ENCODE measurements around the gene ZNF407. TPM values are rescaled to one million over a fixed set of nuclear protein-coding genes. Genes with fewer than 3 reads are reported as not detected.

ZNF407 gene
- total RNA-seq, 1 donor from 2014 or later: 10.6 TPM

DNA sequence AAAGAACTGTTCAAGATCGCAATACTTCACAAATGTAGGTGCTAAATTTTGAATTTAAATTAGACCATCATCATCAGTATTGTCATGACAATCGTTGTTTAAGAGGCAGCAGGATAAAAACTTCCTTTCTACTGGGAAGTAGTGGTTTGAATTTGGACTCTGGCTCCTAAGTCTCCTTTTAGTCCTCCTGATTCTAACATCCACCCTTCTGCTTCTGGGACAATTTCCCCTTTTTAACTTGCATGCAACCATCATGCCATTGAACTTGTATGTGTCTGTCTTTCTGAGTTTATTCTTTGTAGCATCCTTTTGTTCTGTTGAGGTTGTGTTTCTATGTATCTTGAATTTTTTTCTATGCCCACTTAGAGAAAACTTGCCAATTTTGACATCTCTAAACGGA is 361.5 kb downstream of the ZNF407 start:
- Histone ChIP-seq H3K27me3 (ENCODE audit: low read depth) (no peaks in the 10 kb centered on the region), H3K4me3 (no peak overlapping the region), H3K36me3 (peaks cover 7% of the 10 kb centered on the region), H3K27ac (replicated peaks) (no peak overlapping the region), H3K9me3 (replicated peaks) (no peaks in the 10 kb centered on the region), H3K4me1 (peaks cover 12% of the 10 kb centered on the region)
- TF ChIP-seq, protein P1, sequence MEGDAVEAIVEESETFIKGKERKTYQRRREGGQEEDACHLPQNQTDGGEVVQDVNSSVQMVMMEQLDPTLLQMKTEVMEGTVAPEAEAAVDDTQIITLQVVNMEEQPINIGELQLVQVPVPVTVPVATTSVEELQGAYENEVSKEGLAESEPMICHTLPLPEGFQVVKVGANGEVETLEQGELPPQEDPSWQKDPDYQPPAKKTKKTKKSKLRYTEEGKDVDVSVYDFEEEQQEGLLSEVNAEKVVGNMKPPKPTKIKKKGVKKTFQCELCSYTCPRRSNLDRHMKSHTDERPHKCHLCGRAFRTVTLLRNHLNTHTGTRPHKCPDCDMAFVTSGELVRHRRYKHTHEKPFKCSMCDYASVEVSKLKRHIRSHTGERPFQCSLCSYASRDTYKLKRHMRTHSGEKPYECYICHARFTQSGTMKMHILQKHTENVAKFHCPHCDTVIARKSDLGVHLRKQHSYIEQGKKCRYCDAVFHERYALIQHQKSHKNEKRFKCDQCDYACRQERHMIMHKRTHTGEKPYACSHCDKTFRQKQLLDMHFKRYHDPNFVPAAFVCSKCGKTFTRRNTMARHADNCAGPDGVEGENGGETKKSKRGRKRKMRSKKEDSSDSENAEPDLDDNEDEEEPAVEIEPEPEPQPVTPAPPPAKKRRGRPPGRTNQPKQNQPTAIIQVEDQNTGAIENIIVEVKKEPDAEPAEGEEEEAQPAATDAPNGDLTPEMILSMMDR (IDR thresholded peaks at IDR 0.05; ENCODE audit: borderline replicate concordance): no peak
- DNase-seq: no peak
- intact Hi-C loops (cut with micrococcal nuclease): no loop called here

DNA sequence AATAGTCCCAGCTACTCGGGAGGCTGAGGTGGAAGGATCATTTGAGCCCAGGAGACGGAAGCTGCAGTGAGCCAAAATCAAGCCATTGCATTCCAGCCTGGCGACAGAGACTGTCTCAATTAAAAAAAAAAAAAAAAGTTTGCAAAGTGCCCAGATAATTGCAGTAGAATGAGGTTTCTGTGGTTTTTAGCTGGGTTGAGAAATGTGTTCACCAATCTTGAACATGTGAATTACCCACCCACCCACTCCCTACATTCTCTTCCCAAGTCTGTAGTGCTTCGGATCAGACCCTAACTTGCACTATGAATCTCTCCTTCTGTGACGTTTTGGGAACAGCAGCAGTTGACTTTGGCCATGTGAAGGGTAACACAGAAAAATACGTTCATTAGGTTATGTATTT is 363.9 kb downstream of the ZNF407 start:
- peaks cover 7% of the 10 kb centered on the region for H3K36me3 ChIP-seq
- H3K27ac ChIP-seq (replicated peaks): no peak overlapping the region
- peaks cover 14% of the 10 kb centered on the region for H3K9me3 ChIP-seq (replicated peaks)
- TF ChIP-seq, protein P1 (IDR thresholded peaks at IDR 0.05; ENCODE audit: borderline replicate concordance): no peak
- intact Hi-C loops (cut with micrococcal nuclease): no loop called here
- no peak overlapping the region for H3K4me3 ChIP-seq
- no peak for DNase-seq
- no peaks in the 10 kb centered on the region for H3K27me3 ChIP-seq (ENCODE audit: low read depth)
- peaks cover 12% of the 10 kb centered on the region for H3K4me1 ChIP-seq

DNA sequence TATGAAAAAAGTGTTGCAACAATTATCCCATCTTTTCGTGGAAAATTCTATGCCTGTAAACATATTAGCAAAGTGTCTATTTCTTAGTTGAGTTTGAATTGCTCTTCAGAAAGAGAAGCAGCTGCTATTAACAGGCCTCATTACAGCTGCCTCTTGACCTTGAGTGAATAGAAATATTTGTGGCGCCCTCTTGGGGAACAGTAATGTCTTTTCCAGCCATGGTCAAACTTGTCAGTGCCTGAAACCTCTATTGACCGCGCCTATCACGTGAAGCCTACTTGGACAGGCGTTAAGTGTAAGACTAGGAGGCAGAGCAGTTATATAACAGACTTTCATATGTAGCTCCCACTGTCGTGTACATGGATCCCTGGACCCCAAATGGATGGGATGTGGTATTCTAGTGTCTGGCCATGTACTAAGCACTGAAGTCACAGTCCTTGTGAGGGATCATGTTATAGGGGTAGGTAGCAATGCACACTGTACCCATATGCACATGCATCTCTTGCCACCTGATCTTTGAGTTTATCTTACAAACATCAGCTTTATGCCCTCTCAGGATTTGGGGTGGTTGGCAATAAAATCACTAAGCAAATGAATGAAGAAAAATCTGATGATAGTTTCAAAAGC is 366.3 kb downstream of the ZNF407 start:
- Histone ChIP-seq H3K36me3 (no peaks in the 10 kb centered on the region), H3K27me3 (ENCODE audit: low read depth) (no peaks in the 10 kb centered on the region), H3K27ac (replicated peaks) (no peak overlapping the region), H3K4me3 (no peak overlapping the region), H3K4me1 (peaks cover 12% of the 10 kb centered on the region), H3K9me3 (replicated peaks) (peaks cover 15% of the 10 kb centered on the region)
- no peak for DNase-seq
- TF ChIP-seq, protein P1 (IDR thresholded peaks at IDR 0.05; ENCODE audit: borderline replicate concordance): peak; percentile 59
- intact Hi-C loops (cut with micrococcal nuclease): no loop called here

DNA sequence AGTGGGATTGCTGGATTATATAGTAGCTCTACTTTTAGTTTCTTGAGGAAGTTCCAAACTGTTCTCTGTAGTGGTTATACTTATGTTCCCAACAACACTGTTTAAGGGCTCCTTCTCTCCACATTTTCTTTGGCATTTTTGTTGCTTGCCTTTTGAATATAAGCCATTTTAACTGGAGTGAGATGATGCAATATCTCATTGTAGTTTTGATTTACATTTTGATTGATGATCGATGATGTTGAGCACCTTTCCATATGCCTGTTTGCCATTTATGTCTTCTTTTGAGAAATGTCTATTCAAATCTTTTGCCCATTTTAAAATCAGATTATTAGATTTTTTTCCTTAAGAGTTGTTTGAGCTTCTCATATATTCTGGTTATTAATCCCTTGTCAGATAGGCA is 368.0 kb downstream of the ZNF407 start:
- Histone ChIP-seq H3K9me3 (replicated peaks) (peaks cover 15% of the 10 kb centered on the region), H3K4me1 (peaks cover 12% of the 10 kb centered on the region), H3K27ac (replicated peaks) (no peak overlapping the region), H3K36me3 (no peaks in the 10 kb centered on the region), H3K4me3 (no peak overlapping the region), H3K27me3 (ENCODE audit: low read depth) (no peaks in the 10 kb centered on the region)
- intact Hi-C loops (cut with micrococcal nuclease): no loop called here
- TF ChIP-seq, protein P1 (IDR thresholded peaks at IDR 0.05; ENCODE audit: borderline replicate concordance): no peak
- DNase-seq: no peak

DNA sequence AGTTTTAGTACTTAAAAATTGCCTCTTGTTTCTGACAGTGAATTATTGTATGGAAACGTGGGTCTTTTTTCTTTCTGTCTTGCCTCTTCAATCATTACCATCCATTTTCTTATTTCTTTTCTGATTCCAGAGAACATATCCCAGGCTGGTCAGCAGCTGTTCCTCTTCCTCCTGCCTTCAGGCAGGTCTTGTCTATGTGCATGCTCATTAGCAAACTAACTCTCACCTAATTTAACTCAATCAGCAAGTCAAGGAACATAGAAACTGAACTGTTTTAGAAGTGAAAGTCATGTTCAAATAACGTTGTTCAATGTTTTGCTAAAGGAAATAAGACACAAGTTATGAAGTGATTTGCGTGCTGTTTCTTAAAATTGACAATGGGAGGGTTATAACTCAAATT is 369.8 kb downstream of the ZNF407 start:
- no peak for DNase-seq
- peaks cover 23% of the 10 kb centered on the region for H3K4me1 ChIP-seq
- H3K27me3 ChIP-seq (ENCODE audit: low read depth): no peaks in the 10 kb centered on the region
- no peaks in the 10 kb centered on the region for H3K36me3 ChIP-seq
- TF ChIP-seq, protein P1 (IDR thresholded peaks at IDR 0.05; ENCODE audit: borderline replicate concordance): no peak
- H3K4me3 ChIP-seq: no peak overlapping the region
- peaks cover 15% of the 10 kb centered on the region for H3K9me3 ChIP-seq (replicated peaks)
- intact Hi-C loops (cut with micrococcal nuclease): no loop called here
- no peak overlapping the region for H3K27ac ChIP-seq (replicated peaks)
